ENCODE data around the gene IL17B.

- no peak for TF ChIP-seq EZH2 (IDR thresholded peaks at IDR 0.05; ENCODE audit: low read depth, unreplicated experiment)
- no peak for TF ChIP-seq POLR2AphosphoS5 (IDR thresholded peaks at IDR 0.05; ENCODE audit: low read depth)
- no peak for TF ChIP-seq CTCF (conservative IDR thresholded peaks at IDR 0.05; ENCODE audit: low read depth in 2 of 2)
- no peak for TF ChIP-seq EZH2phosphoT487 (IDR thresholded peaks at IDR 0.05; ENCODE audit: unreplicated experiment)
- TF ChIP-seq NANOG (IDR thresholded peaks at IDR 0.05; ENCODE audit: borderline replicate concordance), result no peak
- TF ChIP-seq JUNB (IDR thresholded peaks at IDR 0.05; ENCODE audit: unreplicated experiment), result no peak
- TF ChIP-seq ZNF114 (CRISPR knock-in tag; IDR thresholded peaks at IDR 0.05), result no peak
- TF ChIP-seq CREB1 (CRISPR knock-in tag; IDR thresholded peaks at IDR 0.05; ENCODE audit: low read depth), result no peak
- TF ChIP-seq ETS1 (IDR thresholded peaks at IDR 0.05), result no peak
- TF ChIP-seq, protein P1, sequence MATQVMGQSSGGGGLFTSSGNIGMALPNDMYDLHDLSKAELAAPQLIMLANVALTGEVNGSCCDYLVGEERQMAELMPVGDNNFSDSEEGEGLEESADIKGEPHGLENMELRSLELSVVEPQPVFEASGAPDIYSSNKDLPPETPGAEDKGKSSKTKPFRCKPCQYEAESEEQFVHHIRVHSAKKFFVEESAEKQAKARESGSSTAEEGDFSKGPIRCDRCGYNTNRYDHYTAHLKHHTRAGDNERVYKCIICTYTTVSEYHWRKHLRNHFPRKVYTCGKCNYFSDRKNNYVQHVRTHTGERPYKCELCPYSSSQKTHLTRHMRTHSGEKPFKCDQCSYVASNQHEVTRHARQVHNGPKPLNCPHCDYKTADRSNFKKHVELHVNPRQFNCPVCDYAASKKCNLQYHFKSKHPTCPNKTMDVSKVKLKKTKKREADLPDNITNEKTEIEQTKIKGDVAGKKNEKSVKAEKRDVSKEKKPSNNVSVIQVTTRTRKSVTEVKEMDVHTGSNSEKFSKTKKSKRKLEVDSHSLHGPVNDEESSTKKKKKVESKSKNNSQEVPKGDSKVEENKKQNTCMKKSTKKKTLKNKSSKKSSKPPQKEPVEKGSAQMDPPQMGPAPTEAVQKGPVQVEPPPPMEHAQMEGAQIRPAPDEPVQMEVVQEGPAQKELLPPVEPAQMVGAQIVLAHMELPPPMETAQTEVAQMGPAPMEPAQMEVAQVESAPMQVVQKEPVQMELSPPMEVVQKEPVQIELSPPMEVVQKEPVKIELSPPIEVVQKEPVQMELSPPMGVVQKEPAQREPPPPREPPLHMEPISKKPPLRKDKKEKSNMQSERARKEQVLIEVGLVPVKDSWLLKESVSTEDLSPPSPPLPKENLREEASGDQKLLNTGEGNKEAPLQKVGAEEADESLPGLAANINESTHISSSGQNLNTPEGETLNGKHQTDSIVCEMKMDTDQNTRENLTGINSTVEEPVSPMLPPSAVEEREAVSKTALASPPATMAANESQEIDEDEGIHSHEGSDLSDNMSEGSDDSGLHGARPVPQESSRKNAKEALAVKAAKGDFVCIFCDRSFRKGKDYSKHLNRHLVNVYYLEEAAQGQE (IDR thresholded peaks at IDR 0.05; ENCODE audit: unreplicated experiment), result no peak
Observed at GRCh38 chr5:149419859-149420544, 40.9 kb upstream of the IL17B start.

All from GM23338 (cell line).